AG08395 (cell line): ENCODE data around the gene AHRR.

Experiments
- DNase-seq: peaks from one replicate; pipeline ENCODE4 v3.0.0; 2012; ENCODE audit warnings: mixed read lengths, low spot score

The AHRR gene

GRCh38 chr5:429453-430188 lies 108.1 kb downstream of the AHRR start:
- DNase-seq = peak; percentile 87

DNA sequence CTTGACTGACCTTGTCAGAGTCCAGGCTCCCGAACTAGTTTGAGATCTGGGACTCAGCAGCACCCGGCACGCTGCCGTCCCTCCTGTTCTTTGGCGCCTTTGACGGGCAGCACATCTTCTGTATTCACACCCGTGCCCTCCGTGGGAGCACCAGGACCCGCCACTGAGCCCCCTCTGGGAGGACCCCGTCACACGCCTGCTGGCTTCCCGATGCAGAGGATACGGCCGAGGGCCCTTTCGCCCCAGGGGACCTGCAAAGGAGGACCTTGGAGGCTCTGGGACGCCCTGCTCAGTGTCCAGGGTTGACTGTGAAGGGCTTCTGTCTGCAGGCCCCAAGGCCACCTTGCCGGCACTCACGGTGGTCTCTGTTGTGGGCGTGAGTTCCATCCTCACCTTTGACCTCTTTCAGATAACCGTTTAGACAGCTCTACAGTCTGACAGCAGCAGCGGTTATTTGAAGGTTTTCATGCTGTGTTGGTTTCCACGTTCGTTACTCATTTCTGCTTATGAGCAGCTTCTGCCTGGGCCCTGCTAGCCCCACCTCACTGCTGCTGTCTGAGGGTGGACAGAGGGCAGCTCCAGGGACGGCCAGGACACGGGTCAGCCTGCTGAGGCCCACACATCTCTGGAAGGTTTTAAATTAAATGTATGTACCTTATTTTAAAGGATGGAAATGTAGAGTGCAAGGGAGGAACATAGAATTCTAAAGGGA lies 108.9 kb downstream of the AHRR start:
- no peak for DNase-seq

DNA sequence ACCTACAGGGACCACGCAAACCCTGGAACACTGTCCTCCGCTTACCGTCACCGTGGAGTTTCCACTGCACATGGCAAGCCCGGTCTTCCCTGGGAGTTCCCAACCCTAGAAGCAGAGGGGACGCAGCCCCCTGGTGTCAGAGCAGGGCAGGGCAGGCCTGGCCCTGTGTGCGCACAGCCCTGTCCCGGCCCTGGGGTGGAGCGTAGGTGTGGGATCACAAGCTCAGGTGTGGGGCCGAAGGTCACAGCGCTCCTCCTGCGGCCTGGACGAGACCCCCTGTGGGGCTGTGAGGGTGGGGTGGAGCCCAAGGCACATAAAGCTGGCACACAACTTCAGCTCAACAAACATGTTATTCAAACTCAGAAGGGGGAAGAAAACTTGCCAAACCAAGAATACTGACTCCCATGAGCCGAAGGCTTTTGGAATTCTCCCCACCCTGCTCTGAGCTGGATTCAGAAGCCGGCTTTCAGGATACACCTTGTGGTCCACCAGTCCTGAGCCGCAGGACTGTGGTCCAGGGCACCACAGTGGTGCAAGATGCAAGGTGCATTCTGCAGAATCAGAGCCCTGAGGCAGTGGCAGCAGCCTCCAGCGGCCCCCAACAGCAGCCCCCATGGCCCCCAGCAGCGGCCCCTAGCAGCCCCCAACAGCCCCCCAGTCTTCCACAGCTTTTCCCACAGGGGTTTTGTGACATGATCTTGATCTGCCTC lies 109.6 kb downstream of the AHRR start:
- DNase-seq = peak; percentile 56

- DNase-seq = no peak
Observed at GRCh38 chr5:431711-432050, 110.2 kb downstream of the AHRR start.

- DNase-seq = no peak
Observed at GRCh38 chr5:432201-432927, 110.8 kb downstream of the AHRR start.

GRCh38 chr5:432928-433791 lies 111.6 kb downstream of the AHRR start:
- DNase-seq = no peak

DNA sequence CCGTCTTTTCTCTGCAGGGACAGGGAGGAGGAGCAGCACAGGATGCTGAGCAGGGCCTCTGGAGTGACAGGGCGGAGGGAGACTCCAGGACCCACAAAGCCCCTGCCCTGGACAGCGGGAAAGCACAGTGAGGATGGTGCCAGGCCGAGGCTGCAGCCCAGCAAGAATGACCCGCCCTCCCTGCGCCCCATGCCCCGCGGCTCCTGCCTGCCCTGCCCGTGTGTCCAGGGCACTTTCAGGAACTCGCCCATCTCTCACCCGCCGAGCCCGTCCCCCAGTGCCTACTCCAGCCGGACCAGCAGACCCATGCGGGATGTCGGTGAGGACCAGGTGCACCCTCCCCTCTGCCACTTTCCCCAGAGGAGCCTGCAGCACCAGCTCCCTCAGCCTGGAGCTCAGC lies 112.3 kb downstream of the AHRR start:
- DNase-seq = no peak

DNA sequence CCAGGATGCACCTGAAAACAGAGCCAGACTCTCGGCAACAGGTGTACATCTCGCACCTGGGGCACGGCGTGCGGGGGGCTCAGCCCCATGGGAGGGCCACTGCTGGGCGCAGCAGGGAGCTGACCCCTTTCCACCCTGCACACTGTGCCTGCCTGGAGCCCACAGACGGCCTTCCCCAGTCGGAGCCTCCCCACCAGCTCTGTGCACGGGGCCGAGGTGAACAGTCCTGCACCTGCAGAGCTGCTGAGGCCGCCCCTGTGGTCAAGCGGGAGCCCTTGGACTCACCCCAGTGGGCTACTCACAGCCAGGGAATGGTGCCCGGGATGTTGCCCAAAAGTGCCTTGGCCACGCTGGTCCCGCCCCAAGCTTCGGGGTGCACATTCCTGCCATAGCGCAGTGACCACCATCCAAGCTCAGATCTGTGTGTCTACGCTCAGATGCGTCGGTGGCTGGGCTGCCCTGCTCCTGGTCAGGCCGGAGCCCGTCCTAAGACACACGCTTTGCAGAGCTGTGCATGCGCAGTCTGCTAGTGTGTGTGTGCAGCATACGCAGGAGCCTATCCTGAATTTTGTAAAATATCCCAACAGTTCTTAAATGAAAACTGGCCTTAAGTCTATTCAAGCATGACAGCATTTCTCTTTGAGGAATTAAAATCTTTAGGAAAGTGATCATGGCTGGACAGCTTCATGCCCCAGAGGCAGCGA lies 113.1 kb downstream of the AHRR start:
- no peak for DNase-seq

DNA sequence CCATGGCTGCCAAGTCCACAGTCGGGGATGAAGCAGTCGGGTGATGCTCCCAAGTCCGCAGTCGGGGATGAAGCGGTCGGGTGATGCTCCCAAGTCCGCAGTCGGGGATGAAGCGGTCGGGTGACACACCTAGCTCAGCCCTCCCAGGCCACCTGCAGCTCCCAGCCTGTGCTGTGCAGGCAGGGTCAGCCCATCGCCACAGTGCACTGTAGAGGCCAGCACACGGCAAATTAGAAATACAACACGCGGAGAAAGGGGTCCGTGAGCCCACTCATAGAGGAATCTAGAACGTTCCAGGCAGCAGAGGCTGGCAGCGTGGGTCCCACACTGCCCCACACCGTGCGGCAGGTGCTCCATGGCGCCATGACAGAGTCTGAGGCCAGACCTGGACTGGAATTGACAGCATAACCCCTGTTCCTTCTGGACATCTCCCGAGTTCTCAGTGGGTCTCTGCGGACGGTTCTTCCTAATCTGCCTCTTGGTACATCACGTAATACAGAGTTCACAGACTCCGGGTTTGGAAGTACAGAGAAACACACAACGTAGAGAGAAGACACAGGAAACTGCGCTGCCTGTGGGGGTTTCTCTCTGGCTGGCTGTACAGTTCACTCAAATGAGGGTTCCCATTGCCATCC lies 113.8 kb downstream of the AHRR start:
- no peak for DNase-seq

DNA sequence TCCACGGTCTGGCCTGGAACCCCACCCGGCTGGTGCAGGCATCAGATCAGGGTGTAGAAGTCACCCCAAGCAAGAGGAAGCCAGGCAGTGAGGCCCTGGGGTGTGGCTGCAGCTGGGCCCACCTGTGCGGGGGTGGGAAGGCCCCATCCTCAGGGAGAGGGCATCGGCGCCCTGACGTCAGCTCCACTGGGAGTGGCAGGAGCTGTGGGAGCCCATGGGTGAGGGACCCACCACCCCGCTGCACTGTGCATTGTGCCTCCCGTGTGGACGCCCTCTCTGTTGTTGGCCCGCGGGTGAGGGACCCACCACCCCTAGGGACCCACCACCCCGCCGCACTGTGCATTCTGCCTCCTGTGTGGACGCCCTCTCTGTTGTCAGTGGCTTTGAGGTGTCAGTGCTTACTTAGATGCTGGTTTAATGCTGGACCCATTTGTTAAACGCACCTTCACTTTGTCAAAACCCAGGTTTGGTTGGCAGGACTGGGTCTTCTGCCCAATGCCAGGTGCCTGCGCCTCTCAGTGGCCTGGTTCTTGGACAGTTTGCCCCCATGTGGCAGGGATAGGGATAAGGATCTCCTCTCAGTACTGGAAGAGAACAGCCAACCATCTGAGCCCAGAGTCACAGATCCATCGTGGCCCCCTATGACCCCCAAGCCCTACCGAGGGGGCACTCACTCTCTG lies 114.6 kb downstream of the AHRR start:
- peak; percentile 47 for DNase-seq

DNA sequence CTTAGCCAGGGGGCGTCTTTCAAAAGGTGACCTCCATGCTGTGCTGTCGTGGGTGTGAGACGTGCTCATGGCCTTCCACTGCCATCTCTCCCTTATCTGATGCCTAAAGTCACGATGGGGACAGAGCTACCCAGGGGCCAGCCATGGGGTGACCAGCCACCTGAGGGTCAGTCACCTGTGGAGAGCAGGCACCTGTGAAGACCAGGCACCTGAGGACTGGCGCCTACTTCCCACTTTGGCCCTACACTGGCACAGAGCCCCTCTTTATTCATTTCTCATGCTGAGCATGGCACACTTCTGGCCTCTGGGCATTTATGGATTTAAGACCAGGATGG lies 115.1 kb downstream of the AHRR start:
- DNase-seq = no peak

GRCh38 chr5:437281-437771 lies 115.8 kb downstream of the AHRR start:
- no peak for DNase-seq

DNA sequence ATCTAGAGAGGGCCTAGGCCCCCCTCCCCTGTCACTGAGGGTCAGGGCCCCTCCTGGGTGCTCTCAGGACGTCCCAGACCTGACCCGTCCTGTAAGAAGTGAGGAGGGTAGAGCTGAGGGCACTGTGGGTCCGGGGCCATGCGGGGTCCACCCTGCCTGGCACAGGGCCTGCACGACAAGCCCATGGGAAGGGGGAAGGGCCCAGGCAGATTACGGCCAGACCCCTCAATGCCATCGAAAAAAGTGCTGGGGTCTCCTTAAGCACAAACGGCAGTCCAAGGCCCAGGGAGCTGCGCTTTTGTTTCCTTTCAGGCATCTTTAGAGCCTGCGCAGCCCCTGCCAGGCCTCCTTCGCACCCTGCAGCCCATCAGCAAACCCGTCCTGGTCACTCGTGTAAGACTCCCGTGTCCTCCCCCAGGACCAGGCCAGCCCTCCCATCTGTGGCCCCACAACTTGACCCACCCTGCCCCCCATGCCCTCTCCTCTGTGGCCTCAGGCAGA lies 117.0 kb downstream of the AHRR start:
- no peak for DNase-seq

DNA sequence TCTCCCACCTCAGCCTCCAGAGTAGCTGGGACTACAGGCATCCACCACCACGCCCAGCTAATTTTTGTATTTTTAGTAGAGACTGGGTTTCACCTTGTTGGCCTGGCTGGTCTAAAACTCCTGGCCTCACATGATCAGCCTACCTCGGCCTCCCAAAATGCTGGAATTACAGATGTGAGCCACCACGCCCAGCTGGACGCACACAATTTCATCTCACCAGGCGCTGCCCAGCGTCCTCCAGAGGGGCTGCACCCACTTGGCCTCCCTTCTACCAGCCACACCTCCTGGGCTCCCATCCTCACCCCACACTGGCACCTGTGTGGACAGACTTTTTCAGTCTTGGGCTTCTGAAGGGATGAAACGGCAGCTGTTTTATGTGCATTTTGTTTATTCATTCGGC lies 117.7 kb downstream of the AHRR start:
- DNase-seq = no peak

DNA sequence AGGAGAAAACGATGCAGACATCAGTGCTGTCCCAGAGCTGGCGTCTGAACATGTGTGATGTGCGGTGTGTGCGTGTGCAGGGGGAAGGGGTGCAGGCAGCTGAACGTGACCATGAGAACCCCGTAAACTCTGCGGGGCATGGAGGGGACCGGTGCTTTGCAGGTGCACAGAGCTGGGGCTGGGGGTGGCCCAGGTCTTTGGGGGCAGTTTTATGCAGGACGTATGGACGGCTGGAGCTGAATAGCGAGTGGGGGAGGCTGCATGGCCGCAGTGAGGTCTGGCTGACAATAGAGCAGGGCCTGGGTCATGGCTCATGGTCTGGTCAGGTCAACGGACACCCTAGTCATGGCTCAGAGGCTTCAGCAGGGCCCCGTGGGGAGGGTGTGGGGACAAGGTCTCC lies 118.1 kb downstream of the AHRR start:
- no peak for DNase-seq

- DNase-seq = no peak
Observed at GRCh38 chr5:440401-441201, 119.1 kb downstream of the AHRR start.

GRCh38 chr5:441996-442334 lies 120.5 kb downstream of the AHRR start:
- no peak for DNase-seq

DNA sequence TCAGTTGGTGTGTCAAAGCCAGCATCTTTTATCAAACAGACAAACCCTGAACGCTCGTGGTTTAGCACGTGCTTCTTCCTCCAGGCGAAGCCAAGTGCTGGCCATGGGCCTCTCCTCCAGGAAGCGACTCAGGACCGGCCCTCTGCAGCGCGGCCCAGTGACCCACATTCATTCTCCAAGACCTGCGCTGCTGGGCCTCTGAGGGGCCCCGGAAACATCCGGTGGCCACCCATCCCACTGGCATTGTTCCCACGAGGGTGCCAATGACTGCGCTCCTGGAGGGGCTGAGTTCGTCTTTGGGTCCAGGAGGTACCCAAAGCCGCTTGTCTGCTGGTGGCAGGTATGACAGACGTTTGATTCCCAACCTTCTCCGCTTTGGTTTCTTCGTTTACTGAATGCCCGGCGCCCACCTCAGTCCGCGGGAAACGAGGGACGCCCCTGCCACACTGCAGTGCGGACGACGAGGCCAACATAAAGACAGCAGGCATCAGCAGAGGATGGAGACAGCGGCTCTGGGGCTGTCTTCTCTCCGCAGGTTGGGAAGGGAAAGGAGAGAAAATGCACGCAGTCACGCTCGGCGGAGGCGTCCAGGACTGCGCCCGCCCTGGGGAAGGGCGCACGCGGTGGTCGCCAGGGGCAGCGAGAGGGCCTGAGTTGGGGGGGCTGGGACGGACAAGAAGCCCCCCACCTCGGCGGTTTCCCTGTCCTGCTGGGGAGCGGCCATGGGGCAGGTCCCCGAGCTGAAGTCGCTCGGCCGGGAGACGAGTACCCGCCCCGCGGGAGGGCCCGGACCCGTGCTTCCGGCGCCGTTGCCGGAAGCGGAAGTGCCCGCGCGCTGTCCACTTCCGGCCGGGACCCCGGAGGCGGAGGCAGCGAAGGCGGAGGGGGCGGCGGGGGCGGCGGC lies 121.1 kb downstream of the AHRR start, which contains the start of gene EXOC3:
TSS of gene EXOC3 (plus strand) at position 842 of the 904 bp plus-strand sequence. CDS start 3,030 bp downstream, outside the sequence.
- DNase-seq = peak; percentile 91
